T-helper 1 cell treated with Interleukin-12 subunit alpha and Interleukin-12 subunit beta and Interleukin-4 antibody, amounts not matched to agents 30 μg/mL and 1 μg/mL, for 36 hours (primary cell): ENCODE data around the gene HUNK.

Source experiments
- H3K27ac Mint-ChIP-seq: one replicate; pipeline ENCODE4 v1.8.0; 2021; ENCODE audit warnings: mild to moderate bottlenecking, mixed read lengths
- H3K27me3 Mint-ChIP-seq: one replicate; pipeline ENCODE4 v1.8.0; 2021; ENCODE audit warnings: low read depth, mixed read lengths
- H3K36me3 Mint-ChIP-seq: one replicate; pipeline ENCODE4 v1.8.0; 2021; ENCODE audit warnings: low read depth, mixed read lengths
- H3K4me1 Mint-ChIP-seq: one replicate; pipeline ENCODE4 v1.8.0; 2021; ENCODE audit warnings: low read depth, mixed read lengths
- H3K4me3 Mint-ChIP-seq: one replicate; pipeline ENCODE4 v1.8.0; 2021; ENCODE audit warnings: mild to moderate bottlenecking, moderate library complexity, mixed read lengths
- H3K9me3 Mint-ChIP-seq: one replicate; pipeline ENCODE4 v1.8.0; 2021; ENCODE audit warnings: mixed read lengths

HUNK gene

DNA sequence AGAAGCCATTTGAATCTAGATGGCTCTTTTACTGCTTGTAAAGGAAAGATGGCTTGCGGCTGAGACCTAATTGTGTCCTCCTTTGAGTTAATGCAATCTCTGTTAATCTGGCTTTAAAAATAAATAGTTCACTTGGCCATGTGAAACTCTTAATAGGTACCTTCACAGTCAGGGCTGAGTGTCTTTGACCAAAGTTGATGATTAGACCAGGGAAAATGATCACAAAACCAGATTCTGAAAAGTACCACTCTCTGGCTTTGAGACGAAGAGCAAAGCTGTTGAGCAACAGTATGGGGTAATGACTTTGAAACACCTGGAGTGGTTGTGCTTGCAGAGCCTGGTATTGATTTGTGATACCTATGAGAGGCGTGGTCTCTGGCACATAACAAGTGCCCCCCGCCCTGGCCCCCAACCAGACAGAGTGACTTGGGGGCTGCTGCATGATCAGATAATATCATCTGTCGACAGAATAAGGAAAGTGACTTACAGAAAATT, 4.7 kb downstream of the HUNK start:
- Mint-ChIP-seq H3K27me3 (peaks cover 49% of the 10 kb centered on the region), H3K4me1 (peaks cover under 1% of the 10 kb centered on the region), H3K27ac (no peak overlapping the region), H3K4me3 (no peak overlapping the region), H3K9me3 (no peaks in the 10 kb centered on the region), H3K36me3 (no peaks in the 10 kb centered on the region)

DNA sequence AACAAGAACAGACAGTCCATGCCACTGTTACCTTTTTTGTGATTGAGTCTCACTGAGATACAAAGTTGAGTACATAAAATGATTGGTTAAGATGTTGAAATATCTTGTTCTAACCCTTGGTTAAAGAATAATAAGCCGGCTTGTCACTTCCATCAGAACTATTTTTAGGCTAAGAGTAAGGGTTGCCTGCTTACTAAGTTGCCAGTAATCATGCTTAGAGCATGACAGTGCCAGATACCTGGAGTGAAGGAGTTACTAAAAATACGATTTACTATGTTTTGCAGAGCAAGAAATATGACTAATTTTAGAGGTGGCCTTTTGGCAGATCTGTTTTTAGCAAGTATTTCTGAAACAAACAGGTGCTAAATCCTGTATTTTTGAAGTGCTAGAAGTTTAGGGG, 6.0 kb downstream of the HUNK start:
- Mint-ChIP-seq H3K4me1 (no peaks in the 10 kb centered on the region), H3K27me3 (peaks cover 45% of the 10 kb centered on the region), H3K9me3 (peaks cover 3% of the 10 kb centered on the region), H3K27ac (no peak overlapping the region), H3K36me3 (no peaks in the 10 kb centered on the region), H3K4me3 (no peak overlapping the region)

DNA sequence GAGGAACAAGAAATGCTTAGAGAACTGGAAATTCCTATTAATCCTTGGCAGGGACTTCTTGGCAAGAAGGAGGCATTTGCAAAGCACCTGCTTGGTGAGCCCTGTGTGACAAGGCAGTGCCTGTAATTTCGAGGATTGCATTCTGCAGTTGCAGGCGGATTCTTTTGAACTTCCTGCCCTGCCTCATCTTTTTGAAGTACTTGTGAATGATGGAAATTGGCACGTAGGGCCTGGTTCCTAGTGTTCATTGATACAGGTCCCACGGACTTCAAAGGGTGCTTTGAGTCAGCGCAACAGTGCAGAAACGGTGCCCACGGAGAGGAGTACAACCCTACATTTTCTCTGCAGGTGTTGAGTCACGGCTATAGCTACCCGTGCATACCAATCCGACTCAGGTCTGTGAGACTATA, 6.4 kb downstream of the HUNK start:
- H3K27ac Mint-ChIP-seq = no peak overlapping the region
- H3K4me1 Mint-ChIP-seq = no peaks in the 10 kb centered on the region
- H3K36me3 Mint-ChIP-seq = no peaks in the 10 kb centered on the region
- H3K4me3 Mint-ChIP-seq = no peak overlapping the region
- H3K27me3 Mint-ChIP-seq = peaks cover 43% of the 10 kb centered on the region
- H3K9me3 Mint-ChIP-seq = peaks cover 3% of the 10 kb centered on the region

DNA sequence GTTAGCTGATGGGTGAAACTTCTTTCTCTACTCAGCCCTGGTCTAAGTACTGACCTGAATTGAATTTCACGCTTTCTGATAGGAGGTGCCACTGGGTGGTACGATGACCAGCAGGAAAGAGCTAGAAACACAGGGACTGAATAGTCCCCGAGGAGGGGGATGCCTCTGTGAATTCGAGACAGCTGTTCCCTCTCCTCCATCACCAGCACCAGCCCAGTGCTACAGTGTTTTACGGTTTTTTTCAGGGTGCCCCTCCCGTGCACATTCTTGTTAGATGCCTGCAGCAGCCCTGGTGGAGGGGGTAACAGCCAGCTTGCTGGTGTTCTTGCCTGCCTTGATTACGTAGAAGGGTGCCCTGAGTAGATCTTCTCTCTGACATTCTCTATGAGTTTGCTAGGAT, 7.1 kb downstream of the HUNK start:
- Mint-ChIP-seq H3K27me3 (peaks cover 38% of the 10 kb centered on the region), H3K4me1 (no peaks in the 10 kb centered on the region), H3K9me3 (peaks cover 3% of the 10 kb centered on the region), H3K27ac (no peak overlapping the region), H3K4me3 (no peak overlapping the region), H3K36me3 (no peaks in the 10 kb centered on the region)

DNA sequence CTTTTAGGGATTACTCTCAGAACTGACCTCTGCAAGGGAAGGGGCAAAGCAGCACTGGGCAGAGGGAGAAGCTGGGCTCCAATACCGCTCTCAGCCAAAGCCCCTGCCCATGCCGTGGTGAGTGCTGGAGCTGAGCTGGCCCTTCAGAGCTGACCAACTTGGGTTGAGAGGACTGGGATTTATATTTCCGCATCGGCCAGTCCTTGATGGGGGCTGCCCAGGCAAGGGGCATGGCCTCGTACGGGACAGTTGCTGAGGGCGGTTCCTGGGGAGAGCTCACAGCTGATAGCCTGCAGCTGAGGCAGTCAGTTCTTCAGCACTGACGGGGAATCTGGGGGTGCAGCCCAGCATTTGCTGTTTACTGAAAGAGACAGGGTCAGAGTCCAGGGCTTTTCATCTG, 8.0 kb downstream of the HUNK start:
- no peak overlapping the region for H3K27ac Mint-ChIP-seq
- H3K27me3 Mint-ChIP-seq = peaks cover 30% of the 10 kb centered on the region
- no peaks in the 10 kb centered on the region for H3K36me3 Mint-ChIP-seq
- H3K4me3 Mint-ChIP-seq = no peak overlapping the region
- peaks cover 3% of the 10 kb centered on the region for H3K9me3 Mint-ChIP-seq
- no peaks in the 10 kb centered on the region for H3K4me1 Mint-ChIP-seq

DNA sequence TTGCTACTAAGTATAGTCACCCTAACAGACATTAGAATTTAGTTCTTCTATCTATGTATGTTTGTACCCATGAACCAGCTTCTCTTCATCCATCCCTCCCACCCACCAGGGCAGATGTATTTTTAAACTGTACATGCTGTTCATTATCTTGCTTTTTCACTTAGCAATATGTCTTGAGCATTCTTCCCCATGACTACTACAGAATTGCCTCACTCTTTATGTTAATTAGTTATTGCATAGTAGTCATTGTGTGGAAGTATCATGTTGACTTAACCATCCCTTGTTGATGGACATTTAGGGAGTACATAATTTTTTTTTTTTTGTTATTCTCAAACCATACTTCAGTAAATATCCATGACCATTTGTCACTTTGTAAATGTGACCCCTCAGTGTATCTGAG, 9.9 kb downstream of the HUNK start:
- Mint-ChIP-seq H3K9me3 (peaks cover 3% of the 10 kb centered on the region), H3K27me3 (peaks cover 14% of the 10 kb centered on the region), H3K4me3 (no peak overlapping the region), H3K36me3 (no peaks in the 10 kb centered on the region), H3K4me1 (no peaks in the 10 kb centered on the region), H3K27ac (no peak overlapping the region)

DNA sequence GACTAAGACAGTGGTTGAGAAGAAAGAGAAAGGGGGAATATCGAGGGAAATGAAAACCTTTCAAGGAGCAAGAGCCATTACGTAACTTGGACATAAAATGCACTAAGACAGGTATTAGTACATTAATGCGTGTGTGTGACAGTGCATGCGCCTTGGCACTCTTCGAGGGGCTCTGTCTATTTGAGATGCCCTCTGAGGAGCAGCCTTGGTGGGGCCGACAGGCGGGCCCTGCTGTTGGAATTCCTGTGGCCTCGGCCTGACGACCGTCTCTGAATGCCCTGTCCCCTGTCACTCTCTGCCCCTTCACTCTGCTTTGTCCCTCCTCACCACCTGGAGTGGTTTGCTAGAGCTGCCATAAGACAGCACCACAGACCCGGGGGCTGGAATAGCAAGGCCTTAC, 12.3 kb downstream of the HUNK start:
- Mint-ChIP-seq H3K36me3 (no peaks in the 10 kb centered on the region), H3K4me1 (peaks cover 2% of the 10 kb centered on the region), H3K9me3 (peaks cover 3% of the 10 kb centered on the region), H3K27ac (no peak overlapping the region), H3K4me3 (no peak overlapping the region), H3K27me3 (peaks cover 6% of the 10 kb centered on the region)

DNA sequence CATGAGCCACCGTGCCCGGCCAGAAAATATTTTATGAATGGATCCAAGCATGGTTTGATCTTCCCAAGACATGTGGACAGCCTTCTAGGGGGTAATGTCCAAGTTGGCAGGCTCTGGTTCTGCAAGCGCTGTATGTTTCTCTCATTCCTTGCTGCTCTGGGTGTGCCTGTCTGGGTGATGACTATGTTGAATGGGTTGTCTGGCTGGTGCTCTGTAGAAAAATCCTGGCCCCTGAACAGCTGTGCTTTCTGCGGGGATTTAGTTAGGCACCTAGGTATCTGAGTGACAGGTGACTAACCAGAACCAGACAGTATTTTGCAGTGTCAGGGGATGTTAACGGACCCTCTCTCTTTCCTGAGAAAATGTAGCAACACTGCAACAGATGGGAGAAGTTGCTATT, 14.1 kb downstream of the HUNK start:
- Mint-ChIP-seq H3K4me1 (peaks cover 2% of the 10 kb centered on the region), H3K4me3 (no peak overlapping the region), H3K9me3 (peaks cover 3% of the 10 kb centered on the region), H3K27ac (no peak overlapping the region), H3K36me3 (no peaks in the 10 kb centered on the region), H3K27me3 (no peaks in the 10 kb centered on the region)

DNA sequence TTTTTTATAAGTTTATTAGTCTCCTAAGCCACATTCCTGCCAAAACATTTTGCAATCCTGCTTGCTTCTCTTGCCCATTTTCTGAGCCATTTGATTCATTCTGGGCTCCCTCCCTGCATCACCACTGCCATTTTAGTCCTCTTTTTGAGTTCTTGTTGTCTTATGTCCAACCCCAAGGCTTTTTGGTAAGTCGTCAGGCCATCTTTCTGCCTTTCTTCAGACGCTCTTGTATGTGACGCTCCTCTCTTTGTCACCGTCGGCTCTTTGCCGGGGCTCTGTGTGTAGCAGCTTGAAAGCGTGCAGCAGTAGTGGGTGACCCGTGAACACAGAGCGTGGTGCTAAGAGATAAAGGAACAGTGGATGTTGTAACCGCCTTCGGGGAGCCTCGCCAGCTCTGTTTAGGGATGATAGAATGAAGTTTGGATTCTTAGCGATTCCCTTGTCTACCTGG, 14.6 kb downstream of the HUNK start:
- Mint-ChIP-seq H3K4me3 (no peak overlapping the region), H3K27ac (no peak overlapping the region)

DNA sequence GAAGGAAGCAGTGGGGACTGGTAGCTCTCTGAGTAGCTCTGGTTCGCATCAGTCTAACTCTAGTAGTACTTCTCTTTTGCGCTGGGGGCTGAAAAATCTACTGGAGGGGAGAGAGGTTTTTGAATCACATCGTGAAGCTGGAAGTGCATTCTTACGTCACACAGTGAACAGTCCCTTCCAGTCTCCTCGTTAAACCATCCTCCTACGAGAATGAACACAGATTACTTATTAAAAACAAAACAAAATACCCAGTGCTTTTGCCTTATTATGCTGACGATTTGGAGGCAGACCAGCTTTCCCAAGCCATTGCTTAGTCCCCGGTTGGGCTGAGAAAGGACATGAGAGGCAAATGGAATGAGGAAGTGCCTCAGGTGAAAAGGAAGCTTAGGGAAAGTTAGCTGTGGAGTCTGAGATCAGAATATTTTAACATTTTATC, 16.1 kb downstream of the HUNK start:
- Mint-ChIP-seq H3K27ac (no peak overlapping the region), H3K27me3 (no peaks in the 10 kb centered on the region), H3K9me3 (no peaks in the 10 kb centered on the region), H3K4me3 (no peak overlapping the region), H3K4me1 (peaks cover 2% of the 10 kb centered on the region), H3K36me3 (no peaks in the 10 kb centered on the region)

More for the DNA sequence above, 14.6 kb downstream of the HUNK start:
- Mint-ChIP-seq H3K9me3 (peaks cover 3% of the 10 kb centered on the region), H3K4me1 (peaks cover 2% of the 10 kb centered on the region), H3K36me3 (no peaks in the 10 kb centered on the region), H3K27me3 (no peaks in the 10 kb centered on the region)

DNA sequence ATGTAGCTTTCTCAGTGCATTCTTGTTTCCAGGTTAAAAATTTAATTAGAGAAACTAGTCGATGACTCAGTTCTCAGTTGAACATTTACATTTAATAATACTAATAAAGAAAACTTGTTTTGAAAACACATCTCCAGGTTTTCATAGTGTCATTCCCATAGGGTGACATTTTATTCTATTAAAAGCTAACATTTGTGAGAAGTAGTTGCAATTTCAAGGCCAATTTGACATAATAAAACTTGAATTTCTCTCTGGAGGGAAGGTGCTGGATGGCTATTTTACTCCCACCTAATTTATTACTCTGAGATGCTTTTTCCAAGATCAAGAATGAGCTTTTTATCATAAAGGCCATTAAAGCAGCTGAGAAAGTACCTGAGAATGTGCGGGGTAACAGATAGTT, 16.6 kb downstream of the HUNK start:
- H3K4me3 Mint-ChIP-seq = no peak overlapping the region
- H3K27me3 Mint-ChIP-seq = no peaks in the 10 kb centered on the region
- H3K27ac Mint-ChIP-seq = no peak overlapping the region
- peaks cover 2% of the 10 kb centered on the region for H3K4me1 Mint-ChIP-seq
- H3K9me3 Mint-ChIP-seq = no peaks in the 10 kb centered on the region
- H3K36me3 Mint-ChIP-seq = no peaks in the 10 kb centered on the region

DNA sequence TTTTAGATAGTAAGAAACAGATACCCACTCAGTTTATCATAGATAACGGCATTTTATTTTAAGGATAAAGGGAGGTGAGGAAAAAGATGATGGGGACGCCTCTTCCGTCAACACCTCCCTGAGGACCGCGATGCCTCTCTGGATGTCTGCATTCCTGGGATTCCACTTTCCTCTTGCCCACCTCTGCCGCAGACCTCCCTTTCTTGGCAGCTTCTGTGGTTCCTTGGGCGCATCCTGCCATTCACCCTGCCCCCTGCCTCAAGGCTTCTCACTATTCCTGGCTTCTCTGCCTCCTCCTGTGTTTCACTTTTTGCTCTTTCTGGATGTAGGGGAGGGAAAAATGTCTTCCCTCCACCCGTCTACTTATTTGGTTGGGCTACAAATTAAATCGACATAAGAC, 19.9 kb downstream of the HUNK start:
- no peaks in the 10 kb centered on the region for H3K9me3 Mint-ChIP-seq
- no peaks in the 10 kb centered on the region for H3K27me3 Mint-ChIP-seq
- H3K4me3 Mint-ChIP-seq = no peak overlapping the region
- H3K27ac Mint-ChIP-seq = no peak overlapping the region
- H3K36me3 Mint-ChIP-seq = no peaks in the 10 kb centered on the region
- H3K4me1 Mint-ChIP-seq = peaks cover 2% of the 10 kb centered on the region

DNA sequence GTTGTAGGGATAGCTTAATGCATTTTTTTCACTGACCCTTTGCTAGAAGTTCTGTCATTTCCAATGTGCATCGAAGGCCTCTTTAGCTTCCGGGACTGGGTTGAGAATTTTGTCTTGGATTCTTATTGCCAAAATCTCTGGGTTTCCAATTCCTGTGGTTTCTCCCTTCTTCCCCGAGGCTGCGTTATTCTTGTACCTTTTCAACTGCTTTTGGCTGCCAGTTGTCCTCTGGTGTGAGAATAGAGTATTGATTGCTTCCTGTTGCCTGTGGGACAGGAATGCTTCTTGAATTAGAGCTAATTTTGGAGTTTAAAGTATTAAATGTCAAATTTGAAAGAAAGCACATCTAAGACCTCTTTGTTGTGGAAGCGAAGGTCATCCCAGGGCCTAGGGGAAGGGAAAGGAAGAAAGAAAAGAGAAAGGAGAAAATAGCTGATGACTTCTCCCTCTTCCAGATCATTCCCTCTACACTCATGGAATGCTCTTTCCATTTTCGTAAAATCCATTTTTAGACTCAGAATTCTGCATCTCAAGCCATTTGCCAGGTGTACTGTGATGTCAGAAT, 21.1 kb downstream of the HUNK start:
- Mint-ChIP-seq H3K27ac (no peak overlapping the region), H3K36me3 (no peaks in the 10 kb centered on the region), H3K9me3 (no peaks in the 10 kb centered on the region), H3K4me1 (peaks cover 2% of the 10 kb centered on the region), H3K27me3 (no peaks in the 10 kb centered on the region), H3K4me3 (no peak overlapping the region)

DNA sequence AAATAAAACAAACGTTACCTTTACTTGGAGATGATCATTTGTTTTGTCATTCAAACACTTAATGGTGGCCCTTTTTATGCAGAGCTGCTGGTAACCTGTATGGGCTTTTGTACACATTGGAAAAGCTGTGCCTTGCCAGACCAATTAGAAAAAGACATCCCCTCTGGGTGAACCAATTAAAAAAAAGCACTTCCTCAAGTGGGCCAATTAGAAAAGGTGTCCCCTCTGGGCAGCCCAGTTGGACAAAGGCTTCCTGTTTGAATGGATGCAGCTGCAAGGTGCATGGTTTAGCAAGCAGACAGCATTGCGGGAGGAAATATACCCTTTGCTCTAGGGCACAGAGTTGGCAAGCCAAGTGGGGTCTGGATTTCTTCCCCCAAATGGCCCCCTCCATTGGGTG, 21.6 kb downstream of the HUNK start:
- H3K36me3 Mint-ChIP-seq = no peaks in the 10 kb centered on the region

DNA sequence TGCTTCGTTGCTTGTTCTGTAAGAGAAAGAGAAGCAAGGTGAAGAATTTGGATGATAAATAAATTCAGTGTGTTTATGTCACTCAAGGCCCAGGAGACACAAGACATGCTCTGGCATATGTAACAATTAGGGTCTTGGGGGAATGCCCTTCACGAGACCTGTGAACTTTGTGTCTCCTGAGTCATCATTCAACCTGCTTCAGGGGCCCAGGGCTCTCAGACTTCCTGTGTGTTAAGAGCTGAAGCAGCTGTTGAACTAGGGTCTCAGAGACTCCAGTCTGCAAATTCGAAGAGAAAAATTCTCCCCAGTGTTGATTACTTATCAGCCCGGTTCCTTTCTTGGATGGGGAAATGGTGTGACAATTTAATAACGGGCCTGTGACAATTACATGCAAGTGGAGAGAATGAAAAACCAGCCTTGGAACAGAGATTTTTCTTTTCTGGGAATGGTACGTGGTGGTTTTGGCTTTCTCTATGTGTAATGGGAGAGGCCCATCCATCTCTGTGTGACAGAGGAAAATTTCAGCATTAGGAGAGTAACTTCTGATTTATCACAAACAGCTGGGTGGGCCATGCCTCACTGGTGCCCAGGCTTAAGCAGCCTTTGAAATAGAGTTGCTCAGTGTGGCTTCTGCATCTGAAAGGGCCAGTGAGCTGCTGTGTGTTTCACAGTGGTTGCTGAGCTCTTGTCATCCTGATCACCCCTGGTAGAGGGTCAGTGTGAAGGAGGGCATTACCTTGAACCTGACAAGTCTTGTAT, 22.4 kb downstream of the HUNK start:
- H3K36me3 Mint-ChIP-seq = no peaks in the 10 kb centered on the region
- no peak overlapping the region for H3K4me3 Mint-ChIP-seq

More for the DNA sequence above, 21.6 kb downstream of the HUNK start:
- H3K27me3 Mint-ChIP-seq = no peaks in the 10 kb centered on the region
- H3K27ac Mint-ChIP-seq = no peak overlapping the region
- no peaks in the 10 kb centered on the region for H3K9me3 Mint-ChIP-seq
- no peak overlapping the region for H3K4me3 Mint-ChIP-seq
- H3K4me1 Mint-ChIP-seq = no peaks in the 10 kb centered on the region

More for the DNA sequence above, 22.4 kb downstream of the HUNK start:
- H3K27me3 Mint-ChIP-seq = no peaks in the 10 kb centered on the region
- H3K9me3 Mint-ChIP-seq = no peaks in the 10 kb centered on the region
- H3K4me1 Mint-ChIP-seq = no peaks in the 10 kb centered on the region
- H3K27ac Mint-ChIP-seq = no peak overlapping the region
